T-helper 2 cell treated with Interferon-gamma antibody and Interleukin-4, amounts not matched to agents 100 ng/mL and 5 ng/mL, for 36 hours (primary cell): ENCODE results near the gene FUT4. TPM values are rescaled to one million over a fixed set of nuclear protein-coding genes. Genes with fewer than 3 reads are reported as not detected.
"Not testable (repeated sequence)": the region's sequence is repeated elsewhere in the genome, so short reads cannot be mapped to it uniquely, and the experiment has no call there.

ENCODE experiments used
- intact Hi-C: fragments of 100-400 bp; cut with micrococcal nuclease; formaldehyde crosslinking; loops from one replicate; pipeline ENCODE4 v1.15.1; 2023
- total RNA-seq: library from RNA; stranded (reverse); gene quantifications from 2 replicates; pipeline ENCODE4 v1.2.3, GENCODE V29; 2022

Gene FUT4
- 8.5 and 8.7 TPM in 2 replicates for total RNA-seq

GRCh38 chr11:94543695-94544645 is at the start of gene FUT4:
FUT4 (plus strand) TSS chr11:94543921; CDS start chr11:94544134, 213 bp downstream.
- intact Hi-C loops = loop anchor here (1.0 to 10.0 kb wide), 9 partner anchors 23 to 1347 kb away; partner anchors contain the start of genes ANKRD49, C11orf54, CWC15 and FAM76B

GRCh38 chr11:94494126-94494680 is 49.5 kb upstream of the FUT4 start:
- intact Hi-C loops = loop anchor here (2.0 to 5.0 kb wide), 3 partner anchors 573 to 1297 kb away; partner anchors contain the start of genes CEP57, MED17 and SRSF8

- intact Hi-C loops = no loop called here
These were observed 43.5 kb upstream of the FUT4 start for GRCh38 chr11:94500181-94500580.

GRCh38 chr11:94501522-94501921 is 42.2 kb upstream of the FUT4 start:
- intact Hi-C loops = no loop called here

GRCh38 chr11:94504689-94505293 is 38.9 kb upstream of the FUT4 start:
- intact Hi-C loops = loop anchor here (1.0 to 2.0 kb wide), 3 partner anchors 179 to 610 kb away; no protein-coding TSS in a partner anchor

GRCh38 chr11:94506513-94506912 is 37.2 kb upstream of the FUT4 start:
- intact Hi-C loops = not testable (repeated sequence)

GRCh38 chr11:94507485-94507884 is 36.2 kb upstream of the FUT4 start:
- intact Hi-C loops = no loop called here

GRCh38 chr11:94511932-94512781 is 31.6 kb upstream of the FUT4 start, which contains the start of gene C11orf97:
C11orf97 (plus strand) TSS chr11:94512461; CDS start chr11:94512529, 68 bp downstream.
- intact Hi-C loops = loop anchor here (10.0 kb wide), 1 partner anchor 253 kb away; the partner anchor contains the start of gene AMOTL1

GRCh38 chr11:94513091-94513490 is 30.6 kb upstream of the FUT4 start:
- intact Hi-C loops = loop anchor here (10.0 kb wide), 1 partner anchor 252 kb away; the partner anchor contains the start of gene AMOTL1

- intact Hi-C loops = loop anchor here (5.0 to 10.0 kb wide), 2 partner anchors 249 to 1912 kb away; partner anchors contain the start of gene AMOTL1
These were observed 28.3 kb upstream of the FUT4 start for GRCh38 chr11:94515398-94515797.

GRCh38 chr11:94516725-94517124 is 27.0 kb upstream of the FUT4 start:
- intact Hi-C loops = loop anchor here (5.0 to 10.0 kb wide), 2 partner anchors 248 to 1911 kb away; partner anchors contain the start of gene AMOTL1

GRCh38 chr11:94518300-94518699 is 25.4 kb upstream of the FUT4 start:
- intact Hi-C loops = loop anchor here (5.0 to 10.0 kb wide), 2 partner anchors 247 to 1909 kb away; partner anchors contain the start of gene AMOTL1

GRCh38 chr11:94519478-94520084 is 24.1 kb upstream of the FUT4 start:
- intact Hi-C loops = loop anchor here (1.0 to 10.0 kb wide), 5 partner anchors 23 to 1908 kb away; partner anchors contain the start of genes AMOTL1 and FUT4

- intact Hi-C loops = loop anchor here (2.0 kb wide), 1 partner anchor 21 kb away; the partner anchor contains the start of gene FUT4
These were observed 22.0 kb upstream of the FUT4 start for GRCh38 chr11:94521684-94522083.

GRCh38 chr11:94524341-94524740 is 19.4 kb upstream of the FUT4 start:
- intact Hi-C loops = no loop called here

GRCh38 chr11:94525546-94526324 is 18.0 kb upstream of the FUT4 start:
- intact Hi-C loops = no loop called here

GRCh38 chr11:94526645-94527438 is 16.9 kb upstream of the FUT4 start:
- intact Hi-C loops = no loop called here

GRCh38 chr11:94528551-94528950 is 15.2 kb upstream of the FUT4 start:
- intact Hi-C loops = no loop called here
